Suprapubic skin (tissue), 4 donors: ENCODE measurements around the gene TSKU. TPM values are rescaled to one million over a fixed set of nuclear protein-coding genes. Genes with fewer than 3 reads are reported as not detected.
A peak's percentile ranks its signal among the peaks of the same experiment; 100 is the strongest.

ENCODE experiments used
- DNase-seq, 2 donors: peaks; one replicate each; pipeline ENCODE4 v3.0.0-alpha.2; 2019; ENCODE audit warnings: low spot score in 2 of 2
- H3K27ac ChIP-seq: fragments of 200-600 bp; sonication (generic); one replicate; pipeline ENCODE4 v1.5.1; 2019
- H3K27me3 ChIP-seq: fragments of 200-600 bp; sonication (generic); one replicate; pipeline ENCODE4 v1.5.1; 2019
- H3K36me3 ChIP-seq: fragments of 200-600 bp; sonication (generic); one replicate; pipeline ENCODE4 v1.5.1; 2019
- H3K4me1 ChIP-seq: fragments of 200-600 bp; sonication (generic); one replicate; pipeline ENCODE4 v1.5.1; 2019
- H3K4me3 ChIP-seq: fragments of 200-600 bp; sonication (generic); one replicate; pipeline ENCODE4 v1.5.1; 2019; ENCODE audit warnings: mild to moderate bottlenecking
- H3K9me3 ChIP-seq: fragments of 200-600 bp; sonication (generic); one replicate; pipeline ENCODE4 v1.5.1; 2019
- CTCF ChIP-seq, 2 donors: fragments of 200-600 bp in 1 of 2; fragments of 450-650 bp in 1 of 2; sonication (generic) in 1 of 2; IDR thresholded peaks; one replicate each; pipeline ENCODE4 v1.5.1; 2016 to 2019; ENCODE audit warnings: antibody characterized with exemption in 2 of 2, mild to moderate bottlenecking in 1 of 2, moderate library complexity in 1 of 2
- EP300 ChIP-seq: sonication (generic); formaldehyde crosslinking; IDR thresholded peaks from one replicate; pipeline ENCODE4 v1.6.1; 2017; ENCODE audit warnings: antibody characterized with exemption
- POLR2A ChIP-seq, 2 donors: fragments of 450-650 bp; IDR thresholded peaks; one replicate each; pipeline ENCODE4 v1.6.1; 2017; ENCODE audit warnings: antibody characterized with exemption in 2 of 2, mild to moderate bottlenecking in 2 of 2, moderate library complexity in 2 of 2
- POLR2AphosphoS5 ChIP-seq, 3 donors: sonication (generic); formaldehyde crosslinking; IDR thresholded peaks; one replicate each; pipeline ENCODE4 v1.6.1; 2017; ENCODE audit warnings: antibody characterized with exemption in 3 of 3
- WGBS: methylation state at CpG from one replicate; pipeline ENCODE4 v1.1.5; 2018; 5-methylcytosine and 5-hydroxymethylcytosine counted together
- total RNA-seq, 4 donors: library from RNA; depleted of rRNA; stranded (reverse); fragments of >200 nt; gene quantifications; one replicate each; pipeline ENCODE4 v1.1.0, GENCODE V29; 2016

TSKU gene
- total RNA-seq, 4 donors from 2014 or later = 85.5 to 155 (median 128) TPM

DNA sequence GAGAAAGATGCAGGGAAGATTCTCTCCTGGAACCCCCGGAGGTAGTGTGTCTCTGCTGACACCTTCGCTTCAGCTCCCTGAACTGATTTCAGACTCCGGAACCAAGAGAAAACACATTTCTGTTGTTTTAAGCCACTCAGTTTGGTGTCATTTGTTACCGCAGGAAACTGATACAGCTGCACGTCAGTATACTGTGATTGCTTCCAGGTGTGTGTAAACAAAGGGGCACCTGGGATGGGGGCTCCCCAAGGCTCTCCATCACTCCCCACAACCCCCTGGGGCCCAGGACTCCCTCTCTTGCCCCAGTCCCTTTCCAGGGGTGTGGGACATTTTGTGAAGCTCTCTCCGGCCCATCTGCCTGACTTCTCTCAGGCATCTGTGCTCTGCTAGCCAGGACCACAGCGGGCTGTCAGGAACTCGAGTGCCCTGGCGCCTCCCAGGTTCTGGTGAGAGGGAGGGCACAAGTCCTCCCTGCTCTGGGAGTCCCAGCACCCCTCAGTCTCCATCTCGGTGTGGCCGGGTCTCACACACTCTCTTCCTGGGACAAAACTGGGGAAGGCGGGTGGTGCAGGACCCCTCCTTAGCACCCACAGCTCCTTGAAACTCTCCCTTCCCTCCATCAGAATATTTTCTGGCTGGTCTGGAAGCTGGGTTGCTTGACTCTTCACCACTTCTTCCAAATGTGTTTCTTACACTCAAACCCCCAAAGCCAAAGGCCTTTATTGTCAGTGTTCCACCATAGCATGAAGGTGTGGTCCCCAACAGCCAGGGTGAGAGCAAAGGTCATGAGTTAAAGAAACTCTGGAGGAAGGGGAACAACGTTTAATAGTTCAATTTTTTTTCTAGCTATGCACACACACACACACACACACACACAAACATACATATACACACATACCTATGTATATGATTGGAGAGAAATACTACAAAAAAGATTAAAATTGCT, 35.0 kb upstream of the TSKU start:
- Histone ChIP-seq H3K36me3 (no peaks in the 10 kb centered on the region), H3K27me3 (no peaks in the 10 kb centered on the region), H3K4me3 (no peak overlapping the region), H3K9me3 (no peaks in the 10 kb centered on the region), H3K27ac (no peak overlapping the region), H3K4me1 (peaks cover 33% of the 10 kb centered on the region)
- no peak for DNase-seq
- WGBS = 89% methylated on average over 9 of the region's 13 CpGs
- TF ChIP-seq EP300 (no peak), CTCF (IDR thresholded peaks at IDR 0.05) (no peak), POLR2A (IDR thresholded peaks at IDR 0.05) (no peak), POLR2AphosphoS5 (IDR thresholded peaks at IDR 0.05) (no peak)

DNA sequence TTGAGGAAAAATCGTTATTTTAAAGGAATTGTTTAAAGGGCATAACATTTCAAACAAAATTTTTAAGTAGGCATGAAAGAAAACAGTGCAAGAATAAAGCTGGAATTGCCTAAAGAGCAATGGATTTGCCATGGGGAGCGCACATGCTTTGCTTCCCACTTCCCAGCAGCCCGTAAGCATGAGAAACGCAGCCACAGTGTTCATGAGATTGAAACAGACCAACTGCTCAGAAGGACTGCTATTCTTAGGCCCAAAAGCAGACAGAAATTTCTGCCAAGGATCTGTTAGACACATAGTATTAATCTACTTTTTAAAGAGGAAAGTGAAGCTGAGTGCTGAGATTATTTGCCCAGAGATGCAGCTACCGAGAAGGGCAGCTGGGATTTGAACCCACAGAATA, 34.2 kb upstream of the TSKU start:
- Histone ChIP-seq H3K9me3 (no peaks in the 10 kb centered on the region), H3K27me3 (no peaks in the 10 kb centered on the region), H3K27ac (no peak overlapping the region), H3K4me1 (peaks cover 39% of the 10 kb centered on the region), H3K36me3 (no peaks in the 10 kb centered on the region), H3K4me3 (no peak overlapping the region)
- WGBS = 93% methylated on average over 5 of the region's 5 CpGs
- no peak for TF ChIP-seq POLR2AphosphoS5 (IDR thresholded peaks at IDR 0.05)
- TF ChIP-seq EP300 = no peak
- TF ChIP-seq POLR2A (IDR thresholded peaks at IDR 0.05) = no peak
- no peak for DNase-seq

GRCh38 chr11:76750067-76750466, 33.1 kb upstream of the TSKU start:
- Histone ChIP-seq H3K36me3 (no peaks in the 10 kb centered on the region), H3K4me3 (no peak overlapping the region), H3K27ac (no peak overlapping the region), H3K4me1 (peaks cover 31% of the 10 kb centered on the region), H3K27me3 (no peaks in the 10 kb centered on the region), H3K9me3 (no peaks in the 10 kb centered on the region)
- DNase-seq = no peak
- TF ChIP-seq POLR2AphosphoS5 (IDR thresholded peaks at IDR 0.05) (no peak), POLR2A (IDR thresholded peaks at IDR 0.05) (no peak), CTCF (IDR thresholded peaks at IDR 0.05) (no peak), EP300 (no peak)
- WGBS = 94% methylated on average over 2 of the region's 2 CpGs

- Histone ChIP-seq H3K4me1 (peaks cover 24% of the 10 kb centered on the region), H3K9me3 (no peaks in the 10 kb centered on the region), H3K27me3 (no peaks in the 10 kb centered on the region), H3K27ac (no peak overlapping the region), H3K36me3 (no peaks in the 10 kb centered on the region), H3K4me3 (no peak overlapping the region)
- 81% methylated on average over 6 of the region's 6 CpGs for WGBS
- TF ChIP-seq EP300 = no peak
- TF ChIP-seq POLR2A (IDR thresholded peaks at IDR 0.05) = no peak
- no peak for TF ChIP-seq POLR2AphosphoS5 (IDR thresholded peaks at IDR 0.05)
- TF ChIP-seq CTCF (IDR thresholded peaks at IDR 0.05) = no peak
- no peak for DNase-seq
Measured at GRCh38 chr11:76750746-76751145, 32.4 kb upstream of the TSKU start.

- H3K36me3 ChIP-seq = no peaks in the 10 kb centered on the region
- peak overlapping the region; percentile 13 for H3K4me3 ChIP-seq
- H3K4me1 ChIP-seq = peaks cover 29% of the 10 kb centered on the region
- TF ChIP-seq POLR2AphosphoS5 (IDR thresholded peaks at IDR 0.05) (peak in 1 of 3 donors; percentile 70), EP300 (no peak)
- H3K27ac ChIP-seq = peak overlapping the region; percentile 34
- no peaks in the 10 kb centered on the region for H3K27me3 ChIP-seq
- peak; percentile 94 to 95 for DNase-seq
- WGBS = 26% methylated on average over 25 of the region's 25 CpGs
- H3K9me3 ChIP-seq = no peaks in the 10 kb centered on the region
Measured at GRCh38 chr11:76752321-76753143, 30.6 kb upstream of the TSKU start.

GRCh38 chr11:76753449-76753848, 29.7 kb upstream of the TSKU start:
- Histone ChIP-seq H3K36me3 (no peaks in the 10 kb centered on the region), H3K27me3 (no peaks in the 10 kb centered on the region), H3K4me1 (peaks cover 29% of the 10 kb centered on the region), H3K4me3 (no peak overlapping the region), H3K9me3 (no peaks in the 10 kb centered on the region), H3K27ac (no peak overlapping the region)
- no peak for TF ChIP-seq POLR2A (IDR thresholded peaks at IDR 0.05)
- TF ChIP-seq POLR2AphosphoS5 (IDR thresholded peaks at IDR 0.05) = no peak
- TF ChIP-seq EP300 = no peak
- TF ChIP-seq CTCF (IDR thresholded peaks at IDR 0.05) = no peak
- 71% methylated on average over 3 of the region's 3 CpGs for WGBS
- no peak for DNase-seq
